ENCODE results near the gene PHIP. TPM values are rescaled to one million over a fixed set of nuclear protein-coding genes. Genes with fewer than 3 reads are reported as not detected.
A peak's percentile ranks its signal among the peaks of the same experiment; 100 is the strongest.

The PHIP gene
- total RNA-seq, 1 experiment from 2014 or later: 24.4 TPM

- DNase-seq (ENCODE audit: low read depth): no peak
Measured at GRCh38 chr6:79009819-79010218, 68.2 kb downstream of the PHIP start.

- no peak for DNase-seq (ENCODE audit: low read depth)
Measured at GRCh38 chr6:79005497-79005896, 72.6 kb downstream of the PHIP start.

- DNase-seq (ENCODE audit: low read depth): no peak
Measured at GRCh38 chr6:79005024-79005423, 73.0 kb downstream of the PHIP start.

- no peak for DNase-seq (ENCODE audit: low read depth)
Measured at GRCh38 chr6:79004239-79004638, 73.8 kb downstream of the PHIP start.

- no peak for DNase-seq (ENCODE audit: low read depth)
Measured at GRCh38 chr6:79001415-79001814, 76.6 kb downstream of the PHIP start.

- no peak for DNase-seq (ENCODE audit: low read depth)
Measured at GRCh38 chr6:78999737-79000136, 78.3 kb downstream of the PHIP start.

- no peak for DNase-seq (ENCODE audit: low read depth)
Measured at GRCh38 chr6:78995946-78996345, 82.1 kb downstream of the PHIP start.

GRCh38 chr6:78995346-78995745 is 82.7 kb downstream of the PHIP start:
- DNase-seq (ENCODE audit: low read depth): no peak

- no peak for DNase-seq (ENCODE audit: low read depth)
Measured at GRCh38 chr6:78993955-78994354, 84.1 kb downstream of the PHIP start.

GRCh38 chr6:78989191-78989590 is 88.9 kb downstream of the PHIP start:
- no peak for DNase-seq (ENCODE audit: low read depth)

- no peak for DNase-seq (ENCODE audit: low read depth)
Measured at GRCh38 chr6:78986161-78986560, 91.9 kb downstream of the PHIP start.

GRCh38 chr6:78984225-78984950 is 93.7 kb downstream of the PHIP start:
- DNase-seq (ENCODE audit: low read depth): no peak

- DNase-seq (ENCODE audit: low read depth): no peak
Measured at GRCh38 chr6:78967191-78967590, 110.9 kb downstream of the PHIP start.

GRCh38 chr6:78966542-78966941 is 111.5 kb downstream of the PHIP start:
- no peak for DNase-seq (ENCODE audit: low read depth)

- DNase-seq (ENCODE audit: low read depth): no peak
Measured at GRCh38 chr6:78962448-78962847, 115.6 kb downstream of the PHIP start.

- DNase-seq (ENCODE audit: low read depth): no peak
Measured at GRCh38 chr6:78954740-78955139, 123.3 kb downstream of the PHIP start.

GRCh38 chr6:78953798-78954197 is 124.3 kb downstream of the PHIP start:
- DNase-seq (ENCODE audit: low read depth): no peak

- DNase-seq (ENCODE audit: low read depth): no peak
Measured at GRCh38 chr6:78952362-78952761, 125.7 kb downstream of the PHIP start.

GRCh38 chr6:78948785-78949184 is 129.3 kb downstream of the PHIP start:
- no peak for DNase-seq (ENCODE audit: low read depth)

- DNase-seq (ENCODE audit: low read depth): peak; percentile 26
Measured at GRCh38 chr6:78947962-78948361, 130.1 kb downstream of the PHIP start.

GRCh38 chr6:78947529-78947928 is 130.5 kb downstream of the PHIP start:
- DNase-seq (ENCODE audit: low read depth): peak; percentile 11

- DNase-seq (ENCODE audit: low read depth): no peak
Measured at GRCh38 chr6:78942446-78942845, 135.6 kb downstream of the PHIP start.

- no peak for DNase-seq (ENCODE audit: low read depth)
Measured at GRCh38 chr6:78936515-78936914, 141.5 kb downstream of the PHIP start.

- no peak for DNase-seq (ENCODE audit: low read depth)
Measured at GRCh38 chr6:78935553-78935952, 142.5 kb downstream of the PHIP start.

Data from RPMI7951 (cell line).